ENCODE data around the gene VTCN1.
A peak's percentile ranks its signal among the peaks of the same experiment; 100 is the strongest.

Gene VTCN1

GRCh38 chr1:117096951-117097408 is 113.7 kb downstream of the VTCN1 start:
- no peak for DNase-seq (ENCODE audit: low read depth in 3 of 3)

- DNase-seq (ENCODE audit: low read depth in 3 of 3), result no peak
These were observed 115.7 kb downstream of the VTCN1 start for GRCh38 chr1:117094841-117095604.

GRCh38 chr1:117093870-117094621 is 116.7 kb downstream of the VTCN1 start:
- peak in 1 of 3 donors; percentile 34 for DNase-seq (ENCODE audit: low read depth in 3 of 3)
